CD14-positive monocyte (primary cell): ENCODE measurements around the gene TRPM5. TPM values are rescaled to one million over a fixed set of nuclear protein-coding genes. Genes with fewer than 3 reads are reported as not detected.
A peak's percentile ranks its signal among the peaks of the same experiment; 100 is the strongest.

ENCODE experiments used
- DNase-seq, 3 donors: peaks; one replicate each; pipeline ENCODE4 v3.0.0-alpha.2; 2011 to 2022
- H2AFZ ChIP-seq: 2 replicates; pipeline ENCODE4 v1.6.0; 2012; ENCODE audit warnings: mild to moderate bottlenecking, low read depth, low read length, inconsistent platforms; ENCODE audit not compliant: insufficient read depth, poor library complexity, severe bottlenecking
- H3K27ac ChIP-seq, 2 donors: 1 replicate in 1 of 2; 2 replicates in 1 of 2; pipeline ENCODE4 v1.5.1; 2012 to 2013; ENCODE audit warnings: low read length in 2 of 2, control low read depth in 1 of 2, inconsistent platforms in 1 of 2, low read depth in 1 of 2, mild to moderate bottlenecking in 1 of 2
- H3K27me3 ChIP-seq, 2 donors: one replicate each; pipeline versions ENCODE4 v1.6.0 to v1.6.1; 2011 to 2013; ENCODE audit warnings: low read length in 2 of 2; ENCODE audit not compliant: control insufficient read depth in 2 of 2, insufficient read depth in 2 of 2
- H3K36me3 ChIP-seq, 2 donors: replicated peaks in 1 of 2; 1 replicate in 1 of 2; 2 replicates in 1 of 2; pipeline versions ENCODE4 v1.5.1 to v1.6.1; 2012 to 2013; ENCODE audit warnings: low read length in 2 of 2, control low read depth in 1 of 2, inconsistent platforms in 1 of 2, mild to moderate bottlenecking in 1 of 2; ENCODE audit not compliant: insufficient read depth in 2 of 2, control insufficient read depth in 1 of 2
- H3K4me1 ChIP-seq, 2 donors: 1 replicate in 1 of 2; 2 replicates in 1 of 2; pipeline versions ENCODE4 v1.5.1 to v1.6.1; 2012 to 2013; ENCODE audit warnings: low read length in 2 of 2, control low read depth in 1 of 2, inconsistent platforms in 1 of 2, mild to moderate bottlenecking in 1 of 2, moderate library complexity in 1 of 2; ENCODE audit not compliant: insufficient read depth in 2 of 2, control insufficient read depth in 1 of 2
- H3K4me2 ChIP-seq: replicated peaks from 2 replicates; pipeline ENCODE3; 2012; ENCODE audit warnings: low read length, moderate library complexity, mild to moderate bottlenecking; ENCODE audit not compliant: poor library complexity, severe bottlenecking; ENCODE audit errors: extremely low read depth
- H3K4me3 ChIP-seq, 3 experiments: fragments of 200-600 bp in 1 of 3; sonication (generic) in 1 of 3; replicated peaks in 1 of 3; 1 replicate in 2 of 3; 2 replicates in 1 of 3; pipeline ENCODE4 v1.5.1; 2011 to 2013; ENCODE audit warnings: low read length in 3 of 3, mild to moderate bottlenecking in 3 of 3, control low read depth in 2 of 3, low read depth in 2 of 3, inconsistent platforms in 1 of 3, moderate library complexity in 1 of 3
- H3K79me2 ChIP-seq: 2 replicates; pipeline ENCODE4 v1.6.0; 2012; ENCODE audit warnings: mild to moderate bottlenecking, control low read depth, inconsistent platforms, low read length, moderate library complexity; ENCODE audit not compliant: insufficient read depth
- H3K9ac ChIP-seq: 2 replicates; pipeline ENCODE4 v1.6.0; 2017; ENCODE audit warnings: low read length, mild to moderate bottlenecking; ENCODE audit not compliant: insufficient read depth, poor library complexity, severe bottlenecking
- H3K9me3 ChIP-seq, 2 donors: replicated peaks in 1 of 2; 1 replicate in 1 of 2; 2 replicates in 1 of 2; pipeline versions ENCODE4 v1.5.1 to v1.6.1; 2012 to 2013; ENCODE audit warnings: low read length in 2 of 2, control low read depth in 1 of 2; ENCODE audit not compliant: control insufficient read depth in 1 of 2, insufficient read depth in 1 of 2
- H4K20me1 ChIP-seq: 2 replicates; pipeline ENCODE4 v1.6.0; 2012; ENCODE audit warnings: mild to moderate bottlenecking, low read length, control low read depth, moderate library complexity; ENCODE audit not compliant: insufficient read depth
- H3K27ac Mint-ChIP-seq, 7 donors: one replicate each; pipeline ENCODE4 v1.8.0; 2020; ENCODE audit warnings: mild to moderate bottlenecking in 7 of 7, mixed read lengths in 7 of 7, moderate library complexity in 6 of 7, inconsistent platforms in 2 of 7
- H3K27me3 Mint-ChIP-seq, 3 donors: one replicate each; pipeline ENCODE4 v1.8.0; 2021 to 2022; ENCODE audit warnings: low read depth in 3 of 3, mild to moderate bottlenecking in 3 of 3, mixed read lengths in 3 of 3, moderate library complexity in 3 of 3, inconsistent platforms in 1 of 3
- H3K36me3 Mint-ChIP-seq, 2 donors: one replicate each; pipeline ENCODE4 v1.8.0; 2020; ENCODE audit warnings: mixed read lengths in 2 of 2, inconsistent platforms in 1 of 2, mild to moderate bottlenecking in 1 of 2
- H3K4me1 Mint-ChIP-seq: one replicate; pipeline ENCODE4 v1.8.0; 2020; ENCODE audit warnings: mild to moderate bottlenecking, mixed read lengths
- H3K4me3 Mint-ChIP-seq, 2 donors: one replicate each; pipeline ENCODE4 v1.8.0; 2020; ENCODE audit warnings: mild to moderate bottlenecking in 2 of 2, mixed read lengths in 2 of 2, moderate library complexity in 1 of 2
- H3K9me3 Mint-ChIP-seq, 7 donors: one replicate each; pipeline ENCODE4 v1.8.0; 2020 to 2022; ENCODE audit warnings: mixed read lengths in 7 of 7, mild to moderate bottlenecking in 6 of 7, moderate library complexity in 6 of 7, inconsistent platforms in 2 of 7
- CTCF ChIP-seq: fragments of 200-600 bp; IDR thresholded peaks from one replicate; pipeline ENCODE4 v1.8.0; 2022; ENCODE audit warnings: antibody characterized with exemption, mild to moderate bottlenecking
- WGBS: methylation state at CpG from one replicate; pipeline ENCODE4 v1.1.5; 2013; ENCODE audit warnings: missing lambda C conversion rate; ENCODE audit not compliant: insufficient coverage; 5-methylcytosine and 5-hydroxymethylcytosine counted together
- intact Hi-C, 2 donors: fragments of 100-400 bp; cut with micrococcal nuclease; formaldehyde crosslinking; loops; one replicate each; pipeline versions ENCODE4 v1.15.0 to v1.15.1; 2023
- polyA plus RNA-seq, 3 donors: library from polyadenylated mRNA; depleted of rRNA in 1 of 3; unstranded in 2 of 3; stranded (reverse) in 1 of 3; fragments of 300-500 nt in 2 of 3; fragments of >200 nt in 1 of 3; fragmentation: Illumina TruSeq in 2 of 3; gene quantifications; 1 replicate in 2 of 3; 2 replicates in 1 of 3; pipeline ENCODE4 v1.2.3, GENCODE V29; 2012 to 2021

TRPM5 gene
- polyA plus RNA-seq, 3 donors, result 0.03 TPM; not detected in 2

DNA sequence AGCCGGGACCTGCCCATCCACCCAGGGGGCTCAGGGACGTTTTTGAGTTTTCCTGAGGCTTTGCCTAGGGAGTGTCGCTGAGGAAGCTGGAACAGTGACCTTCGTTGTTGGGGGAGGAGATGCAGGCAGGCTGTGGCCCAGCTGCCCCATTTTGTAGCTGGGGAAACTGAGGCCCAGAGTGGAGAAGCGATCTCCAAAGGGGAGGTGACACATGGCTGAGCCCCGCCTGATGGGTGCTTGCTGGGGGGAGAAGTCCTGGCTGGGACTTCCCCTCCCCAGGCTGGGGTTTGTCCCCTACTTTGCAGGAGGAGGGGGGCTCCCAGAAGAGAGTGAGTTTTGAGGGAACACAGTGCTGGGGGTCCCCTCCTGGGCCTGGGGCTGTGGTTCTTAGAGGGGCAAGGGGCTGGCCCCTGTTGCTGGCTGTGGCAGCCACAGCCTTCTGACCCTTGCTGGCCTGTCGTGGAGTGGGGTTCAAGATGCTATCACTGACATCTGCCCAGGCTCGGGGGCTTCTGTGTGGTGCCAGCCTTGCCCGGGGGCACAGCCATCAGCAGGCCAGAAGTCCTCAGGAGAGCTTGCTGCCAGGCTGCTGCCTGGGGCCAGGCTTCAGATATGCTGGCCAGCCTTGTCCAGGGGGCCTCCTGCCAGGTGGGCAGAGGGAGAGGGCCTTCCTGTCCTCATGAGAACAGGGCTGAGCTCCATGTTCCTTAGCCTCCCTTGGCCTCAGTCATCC, 21.9 kb upstream of the TRPM5 start:
- H3K4me1 ChIP-seq, result peaks cover 33% of the 10 kb centered on the region in 2 donors
- Mint-ChIP-seq H3K36me3 (peaks cover 16 to 33% of the 10 kb centered on the region in 2 donors), H3K27me3 (peaks cover 5 to 11% (median 9%) of the 10 kb centered on the region in 3 donors), H3K4me1 (peaks cover 47% of the 10 kb centered on the region), H3K9me3 (peaks cover 0 to 6% (median 3%) of the 10 kb centered on the region in 7 donors), H3K4me3 (no peak overlapping the region), H3K27ac (no peak overlapping the region)
- intact Hi-C loops, result loop anchor here in 1 of 2 donors (5.0 kb wide), 1 partner anchor 46 kb away; no protein-coding TSS in a partner anchor
- H3K79me2 ChIP-seq, result peaks cover 74% of the 10 kb centered on the region
- WGBS, result 85% methylated on average over 9 of the region's 9 CpGs
- H3K4me2 ChIP-seq, result peak overlapping the region; percentile 54
- no peaks in the 10 kb centered on the region for H3K27me3 ChIP-seq
- H3K36me3 ChIP-seq, result no peaks in the 10 kb centered on the region
- H3K9ac ChIP-seq, result peak overlapping the region; percentile 43
- no peak for DNase-seq
- H4K20me1 ChIP-seq, result peaks cover 100% of the 10 kb centered on the region
- no peaks in the 10 kb centered on the region for H3K9me3 ChIP-seq
- no peak for TF ChIP-seq CTCF
- H3K27ac ChIP-seq, result no peak overlapping the region
- no peak overlapping the region for H2AFZ ChIP-seq
- H3K4me3 ChIP-seq, result no peak overlapping the region

DNA sequence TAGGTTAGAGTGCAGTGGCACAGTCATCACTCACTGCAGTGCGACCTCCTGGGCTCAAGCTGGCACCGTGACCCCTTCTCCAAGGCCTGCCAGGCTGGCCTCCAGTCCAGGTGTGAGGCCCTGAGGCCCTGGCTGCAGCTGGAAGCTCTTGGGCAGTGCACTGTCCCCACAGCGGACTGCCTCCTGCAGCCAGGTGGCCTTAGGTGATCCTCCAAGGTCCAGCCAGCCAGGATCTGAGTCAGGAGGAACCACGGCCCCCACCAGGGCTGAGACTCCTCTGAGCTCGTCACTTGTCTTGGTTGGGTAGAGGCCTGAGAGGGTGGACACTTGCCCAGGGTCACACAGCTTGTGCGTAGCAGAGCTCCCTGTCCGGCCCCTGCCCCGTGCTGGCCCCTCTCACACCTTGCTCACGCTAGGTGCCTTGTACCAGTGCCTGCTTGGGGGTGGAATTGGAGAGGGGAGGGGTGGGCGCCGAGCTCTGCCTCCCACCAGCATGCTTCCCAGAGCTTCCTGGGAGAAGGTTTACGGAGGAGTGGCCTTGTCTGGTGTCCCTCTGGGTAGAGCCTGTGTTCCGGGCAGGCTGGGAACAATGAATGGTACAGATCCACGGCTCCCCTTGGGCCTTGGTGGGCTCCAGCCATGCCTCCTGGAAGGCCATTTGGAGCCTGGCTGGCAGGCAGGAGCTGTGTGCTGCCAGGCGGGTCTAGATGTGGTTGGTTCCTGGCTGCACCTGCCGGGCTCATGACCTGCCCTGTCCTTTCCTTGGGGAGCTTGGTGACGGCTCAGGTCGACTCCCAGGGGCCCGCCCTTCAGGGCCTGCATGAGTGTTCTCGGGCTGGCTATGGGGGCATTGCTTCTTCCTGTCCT, 21.1 kb upstream of the TRPM5 start:
- peaks cover 49% of the 10 kb centered on the region for H3K4me1 Mint-ChIP-seq
- Histone ChIP-seq H3K79me2 (peaks cover 76% of the 10 kb centered on the region), H3K27ac (no peak overlapping the region), H3K4me3 (no peak overlapping the region), H3K9me3 (no peaks in the 10 kb centered on the region), H2AFZ (no peak overlapping the region), H3K36me3 (no peaks in the 10 kb centered on the region), H3K4me2 (no peak overlapping the region), H3K9ac (no peak overlapping the region), H3K4me1 (peaks cover 33% of the 10 kb centered on the region in 2 donors), H3K27me3 (no peaks in the 10 kb centered on the region), H4K20me1 (peaks cover 100% of the 10 kb centered on the region)
- DNase-seq, result no peak
- intact Hi-C loops, result loop anchor here in 1 of 2 donors (5.0 kb wide), 1 partner anchor 47 kb away; no protein-coding TSS in a partner anchor
- WGBS, result 96% methylated on average over 17 of the region's 20 CpGs
- peak overlapping the region in 1 of 7 donors; percentile 69 for H3K27ac Mint-ChIP-seq
- peaks cover 0 to 6% (median 3%) of the 10 kb centered on the region in 7 donors for H3K9me3 Mint-ChIP-seq
- TF ChIP-seq CTCF, result no peak
- H3K36me3 Mint-ChIP-seq, result peaks cover 22 to 31% of the 10 kb centered on the region in 2 donors
- peaks cover 1 to 11% (median 7%) of the 10 kb centered on the region in 3 donors for H3K27me3 Mint-ChIP-seq
- no peak overlapping the region for H3K4me3 Mint-ChIP-seq
